Activated CD4-positive, alpha-beta T cell treated with anti-CD3 and anti-CD28 coated beads for 36 hours (primary cell): Measurements from ENCODE around the gene SMIM29. TPM values are rescaled to one million over a fixed set of nuclear protein-coding genes. Genes with fewer than 3 reads are reported as not detected.
"Not testable (repeated sequence)": the region's sequence is repeated elsewhere in the genome, so short reads cannot be mapped to it uniquely, and the experiment has no call there.

Source experiments
- ATAC-seq: fragments of 200-7000 bp; cut with Tn5 transposase; one replicate; pipeline ENCODE4 v1.10.0; 2021; ENCODE audit warnings: mild to moderate bottlenecking, moderate library complexity
- CTCF ChIA-PET: fragments of 350-600 bp; sonication (Branson Sonifier 250); formaldehyde crosslinking; loops from one replicate; lab custom pipeline; 2021; ENCODE audit warnings: antibody characterized with exemption; lab: Charles Lee
- POLR2A ChIA-PET: fragments of 350-600 bp; sonication (Branson Sonifier 250); formaldehyde crosslinking; loops from one replicate; lab custom pipeline; 2021; ENCODE audit warnings: antibody characterized with exemption, inconsistent platforms; lab: Charles Lee
- DNase-seq: peaks from one replicate; pipeline ENCODE4 v3.0.0-alpha.2; 2020
- H3K27ac Mint-ChIP-seq: one replicate; pipeline ENCODE4 v1.8.0; 2021; ENCODE audit warnings: mixed read lengths
- H3K27me3 Mint-ChIP-seq: one replicate; pipeline ENCODE4 v1.8.0; 2021; ENCODE audit warnings: mixed read lengths
- H3K36me3 Mint-ChIP-seq: one replicate; pipeline ENCODE4 v1.8.0; 2021; ENCODE audit warnings: low read depth, mixed read lengths
- H3K4me1 Mint-ChIP-seq: one replicate; pipeline ENCODE4 v1.8.0; 2021; ENCODE audit warnings: mixed read lengths
- H3K4me3 Mint-ChIP-seq: one replicate; pipeline ENCODE4 v1.8.0; 2021; ENCODE audit warnings: mild to moderate bottlenecking, moderate library complexity, mixed read lengths
- H3K9me3 Mint-ChIP-seq: one replicate; pipeline ENCODE4 v1.8.0; 2021; ENCODE audit warnings: low read depth, mixed read lengths
- intact Hi-C, 2 experiments: fragments of 100-400 bp; cut with DNase I in 1 of 2; cut with micrococcal nuclease in 1 of 2; formaldehyde crosslinking; loops; one replicate each; pipeline versions ENCODE4 v1.14.2 to v1.15.1; 2022 to 2024; cut with DNase I, micrococcal nuclease
- total RNA-seq, 2 experiments: library from RNA; stranded (reverse); gene quantifications; one replicate each; pipeline ENCODE4 v1.2.3, GENCODE V29; 2021

SMIM29 gene
- total RNA-seq, 2 experiments from 2014 or later: 15.8 to 16.3 TPM

DNA sequence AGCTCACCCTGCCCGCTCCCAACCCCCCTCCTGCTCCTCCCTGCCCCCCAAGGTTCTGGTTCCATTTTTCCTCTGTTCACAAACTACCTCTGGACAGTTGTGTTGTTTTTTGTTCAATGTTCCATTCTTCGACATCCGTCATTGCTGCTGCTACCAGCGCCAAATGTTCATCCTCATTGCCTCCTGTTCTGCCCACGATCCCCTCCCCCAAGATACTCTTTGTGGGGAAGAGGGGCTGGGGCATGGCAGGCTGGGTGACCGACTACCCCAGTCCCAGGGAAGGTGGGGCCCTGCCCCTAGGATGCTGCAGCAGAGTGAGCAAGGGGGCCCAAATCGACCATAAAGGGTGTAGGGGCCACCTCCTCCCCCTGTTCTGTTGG, 3.1 kb downstream of the SMIM29 start:
- H3K9me3 Mint-ChIP-seq, DNase-seq, H3K4me3 Mint-ChIP-seq, POLR2A ChIA-PET, ATAC-seq, H3K27me3 Mint-ChIP-seq: not testable (repeated sequence)
- intact Hi-C loops: loop anchor here in 1 of 2 experiments (5.0 kb wide), 1 partner anchor 172 kb away; no protein-coding TSS in a partner anchor
- Mint-ChIP-seq H3K27ac (peak overlapping the region; percentile 8), H3K36me3 (peaks cover 50% of the 10 kb centered on the region), H3K4me1 (peaks cover 75% of the 10 kb centered on the region)
- CTCF ChIA-PET: interaction anchor here (5.1 kb wide), 1 partner anchor 170 kb away, joined by 34 read pairs; no protein-coding TSS in a partner anchor

DNA sequence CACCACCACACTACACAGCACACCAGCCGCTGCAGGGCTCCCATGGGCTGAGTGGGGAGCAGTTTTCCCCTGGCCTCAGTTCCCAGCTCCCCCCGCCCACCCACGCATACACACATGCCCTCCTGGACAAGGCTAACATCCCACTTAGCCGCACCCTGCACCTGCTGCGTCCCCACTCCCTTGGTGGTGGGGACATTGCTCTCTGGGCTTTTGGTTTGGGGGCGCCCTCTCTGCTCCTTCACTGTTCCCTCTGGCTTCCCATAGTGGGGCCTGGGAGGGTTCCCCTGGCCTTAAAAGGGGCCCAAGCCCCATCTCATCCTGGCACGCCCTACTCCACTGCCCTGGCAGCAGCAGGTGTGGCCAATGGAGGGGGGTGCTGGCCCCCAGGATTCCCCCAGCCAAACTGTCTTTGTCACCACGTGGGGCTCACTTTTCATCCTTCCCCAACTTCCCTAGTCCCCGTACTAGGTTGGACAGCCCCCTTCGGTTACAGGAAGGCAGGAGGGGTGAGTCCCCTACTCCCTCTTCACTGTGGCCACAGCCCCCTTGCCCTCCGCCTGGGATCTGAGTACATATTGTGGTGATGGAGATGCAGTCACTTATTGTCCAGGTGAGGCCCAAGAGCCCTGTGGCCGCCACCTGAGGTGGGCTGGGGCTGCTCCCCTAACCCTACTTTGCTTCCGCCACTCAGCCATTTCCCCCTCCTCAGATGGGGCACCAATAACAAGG, 3.6 kb downstream of the SMIM29 start:
- CTCF ChIA-PET: interaction anchor here (0.8 kb wide), 1 partner anchor 50 kb away, joined by 4 read pairs; no protein-coding TSS in a partner anchor
- POLR2A ChIA-PET, H3K4me3 Mint-ChIP-seq, ATAC-seq, H3K27me3 Mint-ChIP-seq, H3K9me3 Mint-ChIP-seq, DNase-seq, H3K27ac Mint-ChIP-seq: not testable (repeated sequence)
- H3K4me1 Mint-ChIP-seq: peaks cover 80% of the 10 kb centered on the region
- H3K36me3 Mint-ChIP-seq: peaks cover 55% of the 10 kb centered on the region
- intact Hi-C loops: loop anchor here in 1 of 2 experiments (5.0 kb wide), 1 partner anchor 172 kb away; no protein-coding TSS in a partner anchor

DNA sequence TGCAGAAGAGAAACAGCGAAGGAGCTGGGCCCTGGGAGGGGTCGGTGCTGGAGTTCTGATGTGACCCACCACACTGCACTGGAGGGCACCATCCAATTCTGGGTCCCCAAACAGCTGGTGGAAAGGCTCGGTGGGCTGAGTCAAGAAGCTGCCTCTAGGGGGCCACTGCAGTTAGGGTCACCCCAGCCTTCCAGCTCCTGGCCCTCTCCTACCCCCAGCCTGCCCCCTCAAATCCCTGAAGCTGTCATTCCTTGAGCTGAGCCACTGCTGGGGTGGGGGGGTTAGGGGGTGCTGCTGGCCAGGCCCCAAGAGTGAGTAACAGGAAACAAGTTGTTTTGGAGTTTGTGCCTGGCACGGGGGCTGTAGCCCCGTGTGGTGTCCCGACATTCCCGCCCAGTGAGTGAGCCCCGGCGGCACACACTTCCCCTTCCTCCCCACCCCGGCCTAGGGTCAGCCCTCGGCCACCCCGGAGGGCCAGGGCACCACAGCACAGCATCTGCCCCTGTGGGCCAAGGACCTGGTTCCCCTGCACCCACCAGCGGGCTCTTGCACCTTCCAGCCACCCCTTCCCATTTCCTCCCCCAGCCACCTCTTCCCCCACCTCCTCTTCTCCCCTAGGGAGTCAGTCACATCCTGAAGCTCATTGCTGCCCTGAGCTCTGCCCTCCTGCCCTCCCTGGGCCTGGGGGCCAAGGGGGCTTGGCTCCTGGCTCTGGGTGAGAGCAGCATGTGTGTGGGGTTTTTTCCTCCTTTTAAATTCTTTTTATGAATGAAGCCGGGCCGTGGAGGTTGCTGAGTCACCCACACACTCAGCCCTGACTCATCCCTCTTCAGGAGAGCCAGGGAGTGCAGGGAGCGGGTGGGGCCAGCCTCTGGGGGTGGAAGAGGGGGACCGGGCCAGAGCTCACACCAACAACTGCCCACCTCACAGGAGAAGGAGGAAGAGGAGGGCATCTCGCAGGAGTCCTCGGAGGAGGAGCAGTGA, 4.6 kb downstream of the SMIM29 start:
- DNase-seq (peak; percentile 87), ATAC-seq (peak; percentile 47)
- intact Hi-C loops: loop anchor here (1.0 kb wide), 1 partner anchor 48 kb away; no protein-coding TSS in a partner anchor
- ChIA-PET CTCF (interaction anchor here (0.6 to 0.8 kb wide), 2 partner anchors 49 to 452 kb away, joined by 3 to 4 read pairs; no protein-coding TSS in a partner anchor), POLR2A (interaction anchor here (1.3 kb wide), 1 partner anchor 20 kb away, joined by 4 read pairs; no protein-coding TSS in a partner anchor)
- H3K9me3 Mint-ChIP-seq: no peaks in the 10 kb centered on the region
- peaks cover 62% of the 10 kb centered on the region for H3K36me3 Mint-ChIP-seq
- peak overlapping the region; percentile 10 for H3K4me3 Mint-ChIP-seq
- no peaks in the 10 kb centered on the region for H3K27me3 Mint-ChIP-seq
- H3K27ac Mint-ChIP-seq: peak overlapping the region; percentile 94
- peaks cover 89% of the 10 kb centered on the region for H3K4me1 Mint-ChIP-seq

GRCh38 chr6:34243131-34243771, 5.6 kb downstream of the SMIM29 start:
- POLR2A ChIA-PET: interaction anchor here (1.3 kb wide), 1 partner anchor 19 kb away, joined by 4 read pairs; no protein-coding TSS in a partner anchor
- H3K9me3 Mint-ChIP-seq: no peaks in the 10 kb centered on the region
- peak; percentile 5 for ATAC-seq
- intact Hi-C loops: loop anchor here in 1 of 2 experiments (1.0 kb wide), 1 partner anchor 47 kb away; no protein-coding TSS in a partner anchor
- H3K36me3 Mint-ChIP-seq: peaks cover 70% of the 10 kb centered on the region
- peak overlapping the region; percentile 94 for H3K27ac Mint-ChIP-seq
- CTCF ChIA-PET: interaction anchor here (1.1 kb wide), 1 partner anchor 172 kb away, joined by 3 read pairs; no protein-coding TSS in a partner anchor
- H3K4me1 Mint-ChIP-seq: peaks cover 95% of the 10 kb centered on the region
- DNase-seq: peak; percentile 50
- no peaks in the 10 kb centered on the region for H3K27me3 Mint-ChIP-seq
- peak overlapping the region; percentile 34 for H3K4me3 Mint-ChIP-seq

- peak overlapping the region; percentile 34 for H3K4me3 Mint-ChIP-seq
- POLR2A ChIA-PET: interaction anchor here (0.7 kb wide), 1 partner anchor 32 kb away, joined by 3 read pairs; no protein-coding TSS in a partner anchor
- no peaks in the 10 kb centered on the region for H3K9me3 Mint-ChIP-seq
- H3K27me3 Mint-ChIP-seq: no peaks in the 10 kb centered on the region
- DNase-seq: peak; percentile 39
- H3K27ac Mint-ChIP-seq: peak overlapping the region; percentile 94
- ATAC-seq: peak; percentile 6
- intact Hi-C loops: loop anchor here in 1 of 2 experiments (1.0 kb wide), 1 partner anchor 46 kb away; no protein-coding TSS in a partner anchor
- CTCF ChIA-PET: interaction anchor here (1.1 kb wide), 1 partner anchor 173 kb away, joined by 3 read pairs; no protein-coding TSS in a partner anchor
- H3K36me3 Mint-ChIP-seq: peaks cover 73% of the 10 kb centered on the region
- peaks cover 88% of the 10 kb centered on the region for H3K4me1 Mint-ChIP-seq
These were observed 6.3 kb downstream of the SMIM29 start for GRCh38 chr6:34242252-34243130.

DNA sequence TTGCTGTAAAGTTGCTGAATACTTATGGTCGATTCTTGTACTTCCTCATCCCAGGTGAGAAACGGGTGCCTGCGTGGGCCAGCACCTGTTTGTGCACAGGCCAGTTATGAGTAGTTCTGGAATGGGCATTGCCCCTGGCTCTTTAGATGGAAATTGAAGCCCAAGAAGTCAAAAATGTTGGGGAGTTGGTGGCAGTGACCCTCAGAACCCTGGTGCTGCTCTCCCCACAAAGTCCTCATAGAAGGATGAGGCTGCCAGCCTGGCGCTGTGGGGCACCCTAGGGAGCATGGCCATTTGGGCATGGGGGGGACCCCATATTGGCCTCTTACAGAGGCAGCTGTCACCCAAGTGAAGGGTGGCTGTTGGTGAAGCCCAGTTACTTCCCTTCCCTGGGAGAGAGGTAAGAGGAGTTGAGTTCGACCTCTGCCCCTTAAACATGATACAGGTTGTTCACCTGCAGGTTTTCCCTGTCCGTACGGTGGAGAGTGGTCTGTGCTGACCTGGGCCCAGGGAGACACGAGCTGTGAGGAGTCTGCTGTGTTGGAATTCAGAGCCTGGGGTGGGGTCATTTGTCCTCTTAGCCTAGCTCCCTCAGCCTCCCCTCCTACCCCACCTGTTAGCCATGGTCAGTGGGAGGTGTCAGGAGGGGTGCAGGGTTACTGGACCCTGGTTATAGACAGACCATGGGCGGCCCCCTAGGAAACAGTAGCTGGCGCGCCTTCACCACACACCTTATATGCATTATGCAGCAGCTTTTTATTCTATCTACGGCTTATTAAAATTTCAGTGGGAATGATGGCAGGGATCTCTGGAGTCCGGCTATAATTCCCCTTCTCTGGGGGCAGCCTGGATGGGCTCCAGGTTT, 7.2 kb downstream of the SMIM29 start:
- DNase-seq (no peak), ATAC-seq (no peak)
- H3K27me3 Mint-ChIP-seq: no peaks in the 10 kb centered on the region
- H3K27ac Mint-ChIP-seq: peak overlapping the region; percentile 94
- no peak overlapping the region for H3K4me3 Mint-ChIP-seq
- peaks cover 72% of the 10 kb centered on the region for H3K36me3 Mint-ChIP-seq
- ChIA-PET CTCF (interaction anchor here (0.8 kb wide), 1 partner anchor 51 kb away, joined by 4 read pairs; no protein-coding TSS in a partner anchor), POLR2A (interaction anchor here (0.7 kb wide), 2 partner anchors 8 to 31 kb away, joined by 3 read pairs; no protein-coding TSS in a partner anchor)
- intact Hi-C loops: no loop called here
- H3K9me3 Mint-ChIP-seq: no peaks in the 10 kb centered on the region
- peaks cover 79% of the 10 kb centered on the region for H3K4me1 Mint-ChIP-seq

DNA sequence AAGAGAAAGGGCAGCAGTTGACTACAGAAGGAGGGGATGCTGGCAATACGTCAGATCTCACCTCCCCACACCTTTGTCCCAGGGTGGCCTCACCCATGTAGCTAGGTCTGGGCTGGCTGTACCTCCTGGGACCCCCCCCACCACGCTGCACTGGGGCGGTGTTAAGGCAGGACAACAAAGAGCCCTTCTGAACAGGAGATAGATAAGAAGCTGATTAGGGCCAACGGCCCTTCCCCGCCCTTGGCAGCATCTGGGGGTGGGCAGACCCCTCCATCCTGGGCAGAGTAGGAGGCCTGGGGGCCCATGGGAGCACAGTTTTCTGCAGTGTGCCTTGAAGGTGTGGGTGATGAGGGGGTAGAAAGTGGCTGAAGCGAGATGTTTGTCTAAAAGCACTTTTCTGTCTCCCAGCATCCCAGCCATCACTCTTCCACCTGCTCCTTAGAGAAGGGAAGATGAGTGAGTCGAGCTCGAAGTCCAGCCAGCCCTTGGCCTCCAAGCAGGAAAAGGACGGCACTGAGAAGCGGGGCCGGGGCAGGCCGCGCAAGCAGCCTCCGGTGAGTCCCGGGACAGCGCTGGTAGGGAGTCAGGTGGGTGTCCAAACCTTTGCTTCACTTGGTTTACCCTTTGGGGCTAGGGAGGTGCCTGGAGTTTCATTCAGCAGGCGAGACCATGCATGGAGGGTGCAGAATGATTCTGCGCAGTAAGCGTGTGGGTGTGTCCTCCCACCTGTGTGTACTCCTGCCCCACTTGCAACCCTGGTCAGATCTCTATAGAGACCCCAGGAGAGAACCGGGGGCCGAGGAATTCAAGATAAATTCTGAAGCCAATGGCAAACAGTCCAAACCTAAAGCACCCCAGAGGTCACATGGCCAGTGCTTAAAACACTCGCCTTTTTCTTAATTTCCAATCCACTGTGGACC, 8.2 kb downstream of the SMIM29 start:
- ChIA-PET POLR2A (interaction anchor here (0.7 to 1.5 kb wide), 3 partner anchors 17 to 418 kb away, joined by 3 to 5 read pairs (median 3); no protein-coding TSS in a partner anchor), CTCF (interaction anchor here (1.3 to 1.6 kb wide), 2 partner anchors 9 to 45 kb away, joined by 3 to 5 read pairs; no protein-coding TSS in a partner anchor)
- Mint-ChIP-seq H3K27me3 (no peaks in the 10 kb centered on the region), H3K9me3 (no peaks in the 10 kb centered on the region), H3K4me1 (peaks cover 74% of the 10 kb centered on the region), H3K36me3 (peaks cover 62% of the 10 kb centered on the region), H3K4me3 (peak overlapping the region; percentile 85), H3K27ac (peak overlapping the region; percentile 94)
- intact Hi-C loops: no loop called here
- DNase-seq (no peak), ATAC-seq (no peak)

DNA sequence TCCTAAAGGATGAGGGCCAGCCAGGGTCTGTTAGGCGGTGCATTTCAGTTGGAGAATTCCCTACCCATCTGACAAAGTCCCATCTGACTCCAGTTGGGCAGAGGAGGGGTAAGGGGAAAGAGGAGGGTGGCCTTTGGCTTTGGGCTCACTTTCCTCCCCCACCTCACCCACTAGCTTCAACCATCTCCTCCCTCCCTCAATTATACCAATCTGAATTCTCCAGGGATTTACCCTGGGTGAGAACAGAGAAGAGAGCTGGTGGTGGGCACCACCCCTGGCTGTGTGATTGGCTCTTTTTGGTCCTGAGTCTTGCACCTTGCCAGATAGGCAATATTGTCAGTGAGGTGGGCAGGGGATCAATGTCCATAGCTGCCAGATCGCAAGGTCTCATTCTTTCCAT, 8.9 kb downstream of the SMIM29 start:
- Mint-ChIP-seq H3K4me1 (peaks cover 67% of the 10 kb centered on the region), H3K36me3 (peaks cover 58% of the 10 kb centered on the region), H3K27me3 (no peaks in the 10 kb centered on the region), H3K27ac (peak overlapping the region; percentile 94), H3K4me3 (peak overlapping the region; percentile 85), H3K9me3 (no peaks in the 10 kb centered on the region)
- DNase-seq (no peak), ATAC-seq (no peak)
- intact Hi-C loops: loop anchor here (2.0 to 10.0 kb wide), 13 partner anchors 58 to 1268 kb away; partner anchors contain the start of genes BLTP3A (in 1 of the 2), CUTA (in 1 of the 2), ILRUN (in 1 of the 2) and ITPR3 (in 1 of the 2)
- POLR2A ChIA-PET: interaction anchor here (0.5 to 1.5 kb wide), 4 partner anchors 16 to 527 kb away, joined by 3 to 5 read pairs (median 3); no protein-coding TSS in a partner anchor
- CTCF ChIA-PET: interaction anchor here (1.3 to 1.6 kb wide), 2 partner anchors 10 to 44 kb away, joined by 3 to 5 read pairs; no protein-coding TSS in a partner anchor
